ENCODE data around the gene MYO5A. TPM values are rescaled to one million over a fixed set of nuclear protein-coding genes. Genes with fewer than 3 reads are reported as not detected.
A peak's percentile ranks its signal among the peaks of the same experiment; 100 is the strongest.

The MYO5A gene
- total RNA-seq, 1 experiment from 2014 or later, result 29.2 TPM

GRCh38 chr15:52288051-52288942, 240.4 kb downstream of the MYO5A start:
- H3K4me1 Mint-ChIP-seq, result peaks cover 33% of the 10 kb centered on the region
- H3K36me3 Mint-ChIP-seq, result peaks cover 38% of the 10 kb centered on the region
- ChIA-PET CTCF (interaction anchor here (0.7 to 1.3 kb wide), 3 partner anchors 61 to 447 kb away, joined by 3 read pairs; no protein-coding TSS in a partner anchor), POLR2A (interaction anchor here (0.8 to 1.2 kb wide), 3 partner anchors 26 to 35 kb away, joined by 4 read pairs; no protein-coding TSS in a partner anchor)
- H3K27ac Mint-ChIP-seq, result peak overlapping the region; percentile 84
- DNase-seq (ENCODE audit: low spot score) (no peak), ATAC-seq (peak; percentile 50)
- no peak for TF ChIP-seq NFYB (CRISPR knock-in tag; conservative IDR thresholded peaks at IDR 0.05; ENCODE audit: low read depth)
- peak; percentile 47 for TF ChIP-seq GABPB1 (CRISPR knock-in tag; IDR thresholded peaks at IDR 0.05)
- no peaks in the 10 kb centered on the region for H3K27me3 Mint-ChIP-seq (ENCODE audit: low read depth)
- peaks cover 14% of the 10 kb centered on the region for H3K9me3 Mint-ChIP-seq
- no peak overlapping the region for H3K4me3 Mint-ChIP-seq

- ChIA-PET POLR2A (interaction anchor here (1.0 kb wide), 1 partner anchor 25 kb away, joined by 4 read pairs; no protein-coding TSS in a partner anchor), CTCF (interaction anchor here (0.6 to 1.3 kb wide), 2 partner anchors 53 to 60 kb away, joined by 3 read pairs; no protein-coding TSS in a partner anchor)
- no peak for TF ChIP-seq EMX1 (CRISPR knock-in tag; IDR thresholded peaks at IDR 0.05)
- TF ChIP-seq ZMAT4 (CRISPR knock-in tag; IDR thresholded peaks at IDR 0.05), result no peak
- no peak for TF ChIP-seq NFYB (CRISPR knock-in tag; conservative IDR thresholded peaks at IDR 0.05; ENCODE audit: low read depth)
- no peak for TF ChIP-seq CBFB (CRISPR knock-in tag; IDR thresholded peaks at IDR 0.05; ENCODE audit: low read depth)
- no peak for TF ChIP-seq AFF4 (CRISPR knock-in tag; IDR thresholded peaks at IDR 0.05; ENCODE audit: borderline replicate concordance)
- TF ChIP-seq STAT6 (CRISPR knock-in tag; conservative IDR thresholded peaks at IDR 0.05; ENCODE audit: low read depth), result no peak
- TF ChIP-seq ATF1 (CRISPR knock-in tag; IDR thresholded peaks at IDR 0.05), result no peak
- TF ChIP-seq ZNF121 (CRISPR knock-in tag; IDR thresholded peaks at IDR 0.05), result no peak
- no peak for TF ChIP-seq NR3C1 (CRISPR knock-in tag; conservative IDR thresholded peaks at IDR 0.05; ENCODE audit: low read depth)
- no peak for TF ChIP-seq JAZF1 (CRISPR knock-in tag; IDR thresholded peaks at IDR 0.05)
- TF ChIP-seq PRRX2 (CRISPR knock-in tag; IDR thresholded peaks at IDR 0.05), result no peak
- no peak for TF ChIP-seq ARID4B (CRISPR knock-in tag; IDR thresholded peaks at IDR 0.05; ENCODE audit: borderline replicate concordance)
- no peak for TF ChIP-seq ZNF138 (CRISPR knock-in tag; conservative IDR thresholded peaks at IDR 0.05)
- TF ChIP-seq AR (CRISPR knock-in tag; IDR thresholded peaks at IDR 0.05), result no peak
- TF ChIP-seq TP53 (CRISPR knock-in tag; IDR thresholded peaks at IDR 0.05), result no peak
- no peak for TF ChIP-seq SMAD3 (CRISPR knock-in tag; IDR thresholded peaks at IDR 0.05; ENCODE audit: borderline replicate concordance)
- peaks cover 33% of the 10 kb centered on the region for H3K4me1 Mint-ChIP-seq
- ATAC-seq (no peak), DNase-seq (ENCODE audit: low spot score) (no peak)
- peaks cover 32% of the 10 kb centered on the region for H3K36me3 Mint-ChIP-seq
- no peak overlapping the region for H3K4me3 Mint-ChIP-seq
- peak overlapping the region; percentile 46; the same call in 1 of the 2 replicates for H3K27ac Mint-ChIP-seq
- H3K9me3 Mint-ChIP-seq, result peaks cover 14% of the 10 kb centered on the region
- H3K27me3 Mint-ChIP-seq (ENCODE audit: low read depth), result no peaks in the 10 kb centered on the region
Measured at GRCh38 chr15:52287114-52287513, 241.6 kb downstream of the MYO5A start.
